GM19043 (cell line): Measurements from ENCODE around the gene ORAI1.
A peak's percentile ranks its signal among the peaks of the same experiment; 100 is the strongest.
"Not testable (repeated sequence)": the region's sequence is repeated elsewhere in the genome, so short reads cannot be mapped to it uniquely, and the experiment has no call there.

Source experiments
- ATAC-seq: cut with Tn5 transposase; IDR thresholded peaks from one replicate; pipeline ENCODE4 v1.9.1; 2021; ENCODE audit warnings: low read depth; ENCODE audit not compliant: unreplicated experiment

ORAI1 gene

DNA sequence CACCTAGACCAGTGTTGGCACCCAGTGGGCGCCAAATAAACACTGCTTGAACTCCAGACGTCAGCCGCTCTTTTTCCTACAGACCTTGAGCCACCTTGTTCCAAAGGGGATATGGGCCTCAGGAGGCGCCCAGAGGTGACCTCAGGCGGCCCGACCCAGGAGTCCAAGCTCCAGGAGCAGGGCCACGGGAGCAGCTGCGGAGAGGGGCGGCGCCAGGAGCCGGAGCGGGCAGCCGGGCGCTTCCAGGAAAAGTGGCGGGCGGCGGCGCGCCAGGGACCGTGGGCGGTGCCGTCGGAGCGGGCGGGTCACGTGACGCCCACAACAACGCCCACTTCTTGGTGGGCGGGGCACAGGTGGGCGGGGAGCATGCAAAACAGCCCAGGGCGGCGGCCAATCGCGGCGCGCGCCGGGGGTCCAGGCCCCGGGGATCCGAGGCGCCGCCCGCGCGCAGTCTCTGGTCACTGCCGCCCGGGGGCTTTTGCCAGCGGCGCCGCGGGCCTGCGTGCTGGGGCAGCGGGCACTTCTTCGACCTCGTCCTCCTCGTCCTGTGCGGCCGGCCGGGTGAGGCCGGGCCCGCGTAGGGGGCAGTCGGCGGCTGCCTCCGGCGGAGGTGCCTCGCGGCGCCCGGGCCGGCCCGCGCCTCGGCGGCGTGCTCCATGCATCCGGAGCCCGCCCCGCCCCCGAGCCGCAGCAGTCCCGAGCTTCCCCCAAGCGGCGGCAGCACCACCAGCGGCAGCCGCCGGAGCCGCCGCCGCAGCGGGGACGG lies at the start of gene ORAI1:
ORAI1 (plus strand) TSS at position 444 of the 766 bp plus-strand sequence.
- peak; percentile 59 for ATAC-seq

DNA sequence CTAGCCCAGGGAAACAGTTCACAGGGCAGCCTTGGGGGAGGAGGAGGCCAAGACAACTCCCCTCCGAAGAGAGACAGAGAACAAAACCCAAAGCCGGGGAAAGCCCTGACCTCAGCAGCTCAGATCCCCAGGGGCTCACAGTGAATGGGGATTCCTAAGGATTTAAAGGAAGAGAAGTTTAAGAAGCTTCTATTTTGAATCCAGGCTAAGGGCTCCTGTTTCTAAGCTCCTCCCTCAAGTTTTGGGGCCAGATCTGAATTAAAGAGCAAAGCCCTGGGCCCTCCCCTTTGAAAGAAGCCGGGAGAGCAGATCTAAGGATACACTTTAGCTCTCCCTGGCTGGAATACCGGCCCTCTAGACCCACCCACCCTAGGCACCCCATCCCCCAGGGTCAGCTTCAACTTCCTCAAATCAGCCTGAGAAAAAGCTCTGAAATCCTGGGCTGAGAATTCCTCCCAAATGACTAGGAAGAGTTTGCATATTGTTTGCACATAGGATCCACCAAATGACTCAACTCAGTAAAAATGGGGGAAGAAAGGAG lies 49.4 kb upstream of the ORAI1 start:
- no peak for ATAC-seq

DNA sequence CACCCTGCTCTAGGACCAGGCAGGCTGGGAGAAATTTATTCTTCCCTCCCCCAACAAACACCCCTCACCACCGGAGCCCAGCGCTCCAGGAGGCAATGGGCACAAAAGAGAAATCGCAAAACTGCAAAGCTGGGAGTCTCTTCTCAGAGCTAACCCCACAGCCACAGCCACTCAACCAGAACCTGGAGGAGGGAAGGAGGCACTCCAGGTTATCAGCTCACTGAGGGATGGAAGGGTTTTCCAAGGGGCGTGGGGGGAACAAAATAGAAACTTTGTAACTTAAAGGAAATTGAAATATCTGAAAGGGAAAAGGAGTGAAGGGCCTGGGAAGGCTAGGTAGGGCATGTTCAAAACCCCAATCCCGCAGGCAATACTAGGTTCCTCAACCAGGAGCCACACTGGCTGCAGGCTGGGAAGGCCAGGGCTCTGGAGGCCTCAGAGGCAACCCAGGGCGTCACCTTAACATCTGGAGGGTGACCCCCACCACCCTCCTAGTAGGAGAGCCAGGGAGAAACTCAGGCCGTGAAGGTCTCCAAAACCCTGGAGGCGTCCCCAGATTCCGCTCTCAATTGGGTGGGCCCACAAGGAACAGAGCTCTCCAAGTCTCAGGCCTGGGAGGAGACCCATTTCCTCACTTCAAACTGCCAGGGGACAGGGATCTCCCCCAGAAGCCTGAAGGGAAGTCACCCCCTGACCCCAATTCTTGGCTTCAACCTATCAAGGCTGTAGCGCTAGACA lies 48.7 kb upstream of the ORAI1 start:
- no peak for ATAC-seq

DNA sequence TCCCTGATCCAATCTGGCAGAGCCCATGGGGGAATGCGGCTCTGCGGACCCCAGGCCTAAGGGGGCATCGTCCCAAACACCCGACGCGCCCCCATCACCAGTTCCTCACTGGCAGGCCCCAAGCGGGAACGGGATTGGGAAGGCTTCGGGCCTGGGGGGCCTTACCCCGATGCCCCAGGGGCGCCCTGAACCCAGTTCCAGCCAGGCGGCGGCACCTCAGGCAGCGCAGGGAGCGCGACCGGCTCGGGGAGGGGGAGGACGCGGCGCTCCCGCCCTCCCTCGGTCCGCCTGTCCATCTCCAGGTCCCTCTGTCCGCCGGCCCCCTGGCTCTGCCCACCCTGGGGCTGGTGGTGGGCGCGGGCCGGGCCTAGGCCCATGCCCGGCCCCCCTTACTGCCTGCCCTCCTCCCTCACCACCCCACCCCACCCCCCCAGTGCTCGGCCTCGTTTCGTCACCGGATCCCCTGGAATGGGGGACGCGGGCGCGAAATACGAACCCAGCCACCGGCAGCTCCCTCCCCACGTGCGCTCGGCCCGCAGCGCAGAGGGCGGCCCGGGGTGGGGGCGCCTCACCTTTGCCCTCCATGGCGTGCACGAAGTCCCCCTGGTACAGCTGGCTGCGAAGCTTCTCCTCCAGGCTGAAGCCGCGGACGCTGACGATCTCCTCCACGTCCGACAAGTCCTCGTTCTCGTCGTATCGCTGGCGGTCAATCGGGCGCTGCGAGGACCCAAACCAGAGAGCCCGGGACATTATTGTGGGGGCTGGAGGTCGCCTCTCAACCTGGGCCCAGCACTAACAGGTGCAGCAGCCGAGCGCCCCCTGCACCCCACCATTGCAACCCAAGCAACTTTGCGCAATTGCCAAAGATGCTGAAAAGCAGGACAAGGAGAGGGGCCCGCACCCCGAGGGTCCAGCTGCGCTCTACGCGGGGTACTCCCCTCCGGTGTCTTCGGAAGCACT lies 47.8 kb upstream of the ORAI1 start:
- ATAC-seq = no peak

DNA sequence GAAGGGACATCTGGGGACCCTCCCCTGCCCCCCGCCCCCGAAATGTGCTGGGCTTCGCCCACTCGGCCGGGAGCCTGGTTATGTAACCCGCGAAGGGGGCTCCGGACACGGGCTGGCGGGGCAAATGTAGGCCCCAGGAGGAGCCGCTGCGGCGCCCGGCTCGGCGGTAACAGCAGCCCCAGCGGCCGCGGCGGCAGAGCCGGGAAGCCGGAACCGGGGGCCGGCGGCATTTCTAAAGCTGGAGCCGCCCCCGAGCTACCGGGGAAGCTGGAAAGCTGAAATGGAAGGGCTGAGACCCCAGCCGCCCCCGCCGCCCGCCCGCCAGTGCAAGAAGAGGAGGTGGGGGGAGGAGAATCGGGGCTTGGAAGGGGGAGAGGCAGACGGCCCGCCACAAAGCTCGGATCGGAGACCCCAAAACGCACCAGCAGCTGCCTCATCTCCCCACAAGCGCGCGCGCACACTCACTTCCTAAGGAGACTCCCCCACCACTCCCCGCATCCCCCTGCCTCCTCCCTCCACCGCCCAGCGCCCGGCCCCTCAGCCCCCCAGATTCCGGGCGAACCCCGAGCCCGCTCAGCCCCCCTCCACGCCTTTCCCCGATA lies 47.0 kb upstream of the ORAI1 start:
- no peak for ATAC-seq

DNA sequence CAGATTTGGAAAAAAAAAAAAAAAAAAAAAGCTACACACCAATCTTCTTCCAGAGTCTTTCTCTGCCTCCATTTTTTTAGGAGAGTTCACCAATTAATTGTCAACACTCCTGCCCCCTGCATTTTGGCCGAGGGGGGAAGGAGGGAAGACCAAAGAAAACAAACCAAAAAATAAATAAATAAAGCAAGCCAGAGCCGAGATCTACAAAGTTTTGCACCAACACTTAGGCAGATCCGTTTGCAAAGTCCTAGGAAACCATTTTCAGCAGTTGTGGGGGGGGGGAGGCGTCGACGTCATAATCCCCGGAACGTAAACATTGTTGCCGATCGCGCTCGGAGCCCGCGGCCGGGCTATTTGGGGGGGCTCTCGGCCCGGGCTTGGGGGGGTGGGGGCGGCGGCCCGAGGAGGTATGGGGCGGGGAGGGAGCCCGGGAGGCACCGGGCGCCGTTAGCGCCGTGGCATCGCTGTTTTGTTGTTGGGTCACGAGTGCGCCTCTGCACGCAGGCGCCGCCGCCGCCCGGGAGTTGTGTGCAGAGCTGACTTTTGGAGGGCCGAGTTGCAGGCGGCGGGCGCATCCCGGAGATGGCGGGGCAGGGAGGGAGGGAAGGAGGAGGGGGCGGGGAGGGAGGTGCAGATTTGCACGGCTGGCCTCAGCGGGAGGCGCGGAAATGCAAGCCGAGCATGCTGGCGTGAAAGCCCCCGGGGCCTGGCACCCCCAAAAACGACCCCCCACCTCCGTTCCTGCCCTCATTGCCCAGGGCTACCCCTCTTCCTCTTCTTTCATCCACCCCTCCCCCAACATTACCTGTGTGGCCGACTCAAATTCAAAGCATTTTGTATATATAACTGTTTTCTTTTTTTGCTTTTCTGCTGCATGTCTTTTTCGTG lies 46.1 kb upstream of the ORAI1 start:
- ATAC-seq = peak; percentile 45

DNA sequence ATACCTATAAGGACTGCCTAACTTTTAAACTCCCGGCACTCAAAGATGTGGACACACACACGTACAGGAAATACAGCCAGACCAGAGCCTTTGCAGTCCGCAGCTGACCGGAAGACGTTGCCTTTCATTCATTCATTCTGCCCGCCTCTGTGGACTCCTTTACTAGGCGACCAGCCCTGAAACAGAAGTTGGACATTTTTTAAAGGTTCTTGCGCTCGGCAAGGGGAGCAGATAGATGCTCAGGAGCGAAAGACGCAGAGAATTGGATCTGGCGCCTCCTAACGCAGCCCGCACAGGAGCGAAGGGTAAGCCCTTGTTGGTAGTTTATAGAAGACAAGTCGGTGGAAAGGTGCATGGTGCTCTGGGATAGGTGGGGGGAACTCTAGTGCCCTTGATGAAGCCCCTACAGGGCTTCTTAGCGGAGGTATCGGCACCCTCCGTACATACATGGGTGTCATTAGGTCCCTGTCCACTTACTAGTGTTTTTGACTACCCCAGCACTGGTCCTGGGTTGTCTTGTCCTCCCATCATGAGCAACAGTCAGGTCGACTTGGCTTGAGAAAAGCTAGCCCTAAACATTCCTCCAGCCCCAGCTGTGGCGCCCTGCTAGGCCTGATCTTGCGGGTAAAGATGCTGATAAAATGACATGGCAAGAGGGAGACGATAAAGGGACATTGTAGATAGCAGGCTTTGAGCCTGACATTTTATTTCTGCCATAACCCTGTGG lies 45.2 kb upstream of the ORAI1 start, which contains the start of gene KDM2B:
KDM2B (minus strand) TSS at position 65 of the 727 bp plus-strand sequence. CDS start 112 bp downstream, outside the sequence.
- ATAC-seq = no peak

DNA sequence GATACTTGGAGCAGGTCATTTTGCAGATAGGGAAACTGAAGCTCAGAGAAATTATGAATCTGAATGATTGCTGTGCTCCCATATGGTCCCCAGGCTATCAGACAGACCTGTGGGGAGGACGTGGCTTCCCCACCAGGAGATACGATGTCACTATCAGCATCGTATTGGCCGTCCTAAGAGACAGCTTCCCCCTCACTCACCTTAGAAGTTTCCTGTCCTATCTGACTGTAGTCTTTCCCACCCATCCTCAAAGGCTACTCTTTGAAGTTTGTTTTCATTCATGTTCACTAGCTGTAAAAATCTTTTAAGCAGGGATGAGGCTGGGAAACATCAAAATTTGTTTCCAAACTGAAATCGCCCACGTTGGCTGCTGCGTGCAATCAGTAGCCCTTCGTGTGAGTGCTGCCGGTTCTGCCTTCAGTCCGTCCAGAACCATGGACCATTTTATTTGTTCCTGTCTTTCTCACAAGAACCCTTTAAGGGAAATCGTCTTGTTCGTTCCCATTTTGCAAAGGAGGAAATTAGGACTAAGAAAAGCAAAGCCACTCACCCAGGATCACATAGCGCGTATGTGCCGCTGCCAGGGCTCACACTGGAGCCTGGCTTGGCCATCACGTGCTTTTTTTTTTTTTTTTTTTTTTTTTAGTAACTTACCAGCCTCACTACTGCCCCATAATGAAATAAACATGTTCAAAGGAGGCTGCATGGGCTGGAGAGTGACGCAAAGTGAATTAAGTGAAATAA lies 44.5 kb upstream of the ORAI1 start:
- no peak for ATAC-seq

DNA sequence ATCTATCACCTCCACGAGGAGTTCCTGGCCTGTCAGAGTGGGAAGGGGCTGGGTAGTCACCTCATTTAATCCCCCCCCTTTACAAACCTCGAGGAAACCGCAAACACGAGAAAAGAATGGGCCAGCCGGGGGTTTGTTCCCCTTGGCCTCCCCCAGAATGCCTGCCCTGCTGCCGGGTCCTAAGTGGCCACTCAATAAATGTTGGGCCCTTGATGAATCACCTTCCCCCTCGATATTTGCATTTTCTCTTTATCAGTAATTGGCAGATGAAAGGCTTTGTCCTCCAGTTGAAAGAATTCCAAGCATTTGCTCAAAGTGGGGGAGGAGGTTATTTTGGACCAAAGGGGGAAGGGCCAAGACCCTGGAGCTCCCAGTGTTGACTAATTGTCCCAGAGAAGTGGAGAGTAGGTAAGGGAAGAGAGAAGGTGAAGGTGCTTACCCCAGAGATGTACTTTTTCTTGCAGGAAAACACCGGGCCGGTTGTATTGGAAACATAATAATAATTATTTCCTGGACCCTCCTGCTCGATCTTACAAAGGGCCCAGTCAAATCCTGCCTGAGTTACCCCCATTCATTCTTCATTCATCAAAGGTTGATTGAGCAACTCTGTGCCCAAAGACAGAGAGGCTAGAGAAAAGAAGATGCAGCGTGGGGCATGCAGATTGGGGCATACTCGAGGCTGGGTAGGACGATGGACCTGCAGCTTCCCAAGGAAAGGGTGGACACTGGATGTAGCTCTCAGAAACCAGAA lies 43.6 kb upstream of the ORAI1 start:
- ATAC-seq = no peak

DNA sequence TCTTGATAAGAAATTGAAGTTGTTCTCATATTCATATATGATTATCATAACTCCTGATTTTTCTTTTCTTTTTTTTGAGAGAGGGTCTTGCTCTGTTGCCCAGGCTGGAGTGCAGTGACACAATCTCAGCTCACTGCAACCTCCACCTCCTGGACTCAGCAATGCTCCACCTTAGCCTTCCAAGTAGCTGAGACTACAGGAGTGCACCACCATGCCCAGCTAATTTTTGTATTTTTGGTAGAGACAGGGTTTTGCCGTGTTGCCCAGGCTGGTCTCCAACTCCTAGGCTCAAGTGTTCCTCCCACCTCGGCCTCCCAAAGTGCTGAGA lies 43.0 kb upstream of the ORAI1 start:
- ATAC-seq = not testable (repeated sequence)

DNA sequence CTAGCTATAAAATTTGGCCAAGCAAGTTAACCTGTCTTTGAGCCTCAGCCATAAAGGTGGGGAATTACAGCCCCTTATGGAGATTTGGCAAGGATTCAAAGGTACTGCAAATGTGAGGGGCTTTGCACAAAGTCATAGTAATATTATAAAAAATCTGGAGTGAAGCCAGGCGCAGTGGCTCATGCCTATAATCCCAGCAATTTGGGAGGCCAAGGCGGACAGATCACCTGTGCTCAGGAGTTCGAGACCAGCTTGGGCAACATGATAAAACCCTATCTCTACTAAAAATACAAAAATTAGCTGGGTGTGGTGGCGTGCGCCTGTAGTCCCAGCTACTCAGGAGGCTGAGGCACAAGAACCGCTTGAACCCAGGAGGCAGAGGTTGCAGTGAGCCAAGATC lies 41.4 kb upstream of the ORAI1 start:
- ATAC-seq = not testable (repeated sequence)

DNA sequence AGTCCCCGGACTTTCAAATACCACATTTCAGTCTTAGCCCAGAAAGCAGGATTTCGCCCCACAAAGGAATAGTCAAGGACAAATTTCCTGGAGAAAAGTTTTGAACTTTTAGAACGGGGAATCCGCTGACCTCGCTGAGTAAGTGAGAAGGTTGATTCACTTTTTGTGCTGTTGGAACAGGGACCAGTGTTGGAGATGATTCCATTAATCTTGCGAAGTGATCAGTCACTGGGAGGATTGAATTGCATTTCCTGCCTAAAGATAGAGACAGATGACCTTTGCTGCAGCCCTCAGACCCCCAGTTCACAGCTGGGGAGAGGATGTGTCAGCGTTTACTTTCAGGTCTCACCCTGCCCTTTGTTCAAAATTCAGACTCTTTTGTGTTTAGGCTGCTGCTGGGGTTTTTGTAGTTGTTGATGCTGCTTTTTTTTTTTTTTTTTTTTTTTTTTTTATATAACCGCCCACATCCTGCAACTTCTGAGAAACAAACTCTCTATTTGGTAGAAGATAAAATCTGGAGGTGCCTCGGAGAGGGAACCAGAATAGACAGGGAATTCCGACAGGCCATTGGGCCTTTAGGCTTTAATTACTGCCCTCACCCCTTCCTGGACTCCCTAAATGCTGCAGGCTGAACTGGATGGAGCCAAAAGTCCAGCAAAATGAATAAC lies 35.7 kb upstream of the ORAI1 start:
- ATAC-seq = peak; percentile 63

DNA sequence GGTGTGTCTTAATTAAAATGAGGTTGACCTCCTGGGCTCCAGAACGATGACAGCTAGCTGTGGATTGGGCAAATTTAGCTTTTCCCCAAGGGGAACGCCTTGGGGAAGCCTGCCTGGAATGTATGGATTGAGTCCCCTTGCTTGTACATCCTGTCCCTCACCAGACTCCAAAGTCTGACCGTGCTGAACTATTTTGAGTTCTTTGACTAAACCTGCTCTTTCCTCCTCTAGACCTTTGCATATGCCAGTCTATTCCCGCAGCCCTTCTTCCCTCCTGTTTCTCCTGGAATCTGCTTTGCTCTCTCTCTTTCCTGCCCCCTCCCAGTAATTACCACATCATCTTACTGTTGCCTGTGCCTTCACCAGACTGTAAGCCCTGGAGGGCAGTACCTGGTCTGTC lies 34.0 kb upstream of the ORAI1 start:
- ATAC-seq = no peak

DNA sequence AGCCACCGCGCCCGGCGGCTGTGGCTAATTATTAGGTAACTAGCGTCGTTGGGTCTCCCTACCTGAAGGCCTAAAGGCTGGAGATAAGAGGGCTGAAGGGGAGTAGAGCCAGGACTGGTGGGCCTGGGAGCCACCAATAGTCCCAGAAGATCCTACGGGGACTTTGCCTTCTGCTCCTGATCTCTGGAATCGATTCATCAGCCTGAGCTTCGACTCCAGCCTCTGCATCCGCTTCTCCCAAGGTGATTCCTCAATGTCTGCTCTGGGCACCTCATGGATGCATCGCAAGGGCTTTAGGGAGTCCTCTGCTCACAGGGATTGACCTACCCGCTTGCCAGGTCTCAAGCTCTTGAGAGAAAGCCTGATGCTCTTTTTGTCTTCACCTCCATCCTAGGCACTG lies 30.8 kb upstream of the ORAI1 start:
- no peak for ATAC-seq

DNA sequence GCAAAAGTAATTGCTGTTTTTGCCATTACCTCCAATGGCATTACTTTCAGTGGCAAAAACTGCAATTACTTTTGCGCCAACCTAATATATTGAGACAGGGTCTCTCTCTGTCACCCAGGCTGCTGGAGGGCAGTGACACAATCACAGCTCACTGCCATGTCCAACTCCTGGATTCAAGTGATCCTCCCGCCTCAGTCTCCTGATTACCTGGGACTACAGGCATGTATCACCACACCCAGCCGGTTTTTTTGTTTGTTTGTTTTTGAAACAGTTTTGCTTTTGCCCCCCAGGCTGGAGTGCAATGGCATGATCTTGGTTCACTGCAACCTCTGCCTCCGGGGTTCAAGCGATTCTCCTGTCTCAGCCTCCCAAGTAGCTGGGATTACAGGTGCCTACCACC lies 29.8 kb upstream of the ORAI1 start:
- no peak for ATAC-seq

DNA sequence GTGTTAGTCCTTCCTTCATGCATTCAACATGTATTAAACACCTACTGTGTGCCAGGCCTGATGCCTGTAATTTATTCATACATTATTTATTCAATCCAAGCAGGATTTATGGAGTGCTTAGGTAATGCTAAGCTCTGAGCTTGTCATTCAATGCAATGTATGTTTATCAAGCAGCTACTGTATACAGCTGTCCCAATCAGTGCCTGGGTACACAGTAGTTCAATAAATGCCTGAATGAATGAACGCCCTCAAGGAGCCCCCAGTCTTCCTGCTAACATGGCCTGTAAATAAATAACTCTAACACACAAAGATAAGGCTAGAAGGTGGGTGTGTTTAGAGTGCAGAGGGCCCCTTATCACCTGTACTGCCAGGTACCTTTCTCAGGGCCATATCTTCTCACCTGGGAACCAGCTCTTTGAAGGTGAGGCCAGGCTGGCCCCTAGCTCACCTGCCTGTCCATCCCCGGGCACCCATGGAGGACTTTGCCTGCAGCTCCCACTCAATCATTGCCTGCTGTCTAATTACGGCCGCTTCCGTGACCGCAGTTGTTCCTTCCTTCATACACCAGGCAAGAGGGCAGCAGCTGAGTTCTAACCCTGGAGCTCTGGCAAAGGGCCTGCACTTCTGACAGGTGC lies 25.5 kb upstream of the ORAI1 start:
- ATAC-seq = no peak
